ENCODE results near the gene ELOB.

The ELOB gene

GRCh38 chr16:2738615-2739014, 38.5 kb downstream of the ELOB start:
- H3K36me3 ChIP-seq (replicated peaks in 1 of 2; ENCODE audit: control insufficient read depth in 2 of 2, insufficient read depth in 2 of 2, low read length in 2 of 2) = no peaks in the 10 kb centered on the region
- WGBS, 2 donors (ENCODE audit: extremely low coverage in 2 of 2, insufficient read length in 2 of 2, insufficient replicate concordance in 1 of 2) = no CpG with 5 or more reads among the region's 5 CpGs
- H2AK5ac ChIP-seq (ENCODE audit: low read depth, low read length) = peak overlapping the region; percentile 65
- H3K4me1 ChIP-seq (ENCODE audit: control insufficient read depth in 2 of 2, insufficient read depth in 1 of 2, low read depth in 1 of 2, low read length in 2 of 2) = peaks cover 3 to 18% of the 10 kb centered on the region in 2 donors
- no peak for DNase-seq (ENCODE audit: low spot score)
- H2BK120ac ChIP-seq (ENCODE audit: low read depth, low read length) = no peak overlapping the region
- no peak overlapping the region for H4K91ac ChIP-seq (ENCODE audit: low read depth, low read length, poor library complexity)
- no peak overlapping the region for H3K4me3 ChIP-seq (ENCODE audit: low read length in 2 of 2)
- H3K27me3 ChIP-seq (ENCODE audit: control insufficient read depth in 3 of 3, insufficient read depth in 3 of 3, low read depth in 1 of 3, low read length in 3 of 3) = no peaks in the 10 kb centered on the region
- H3K27ac ChIP-seq (replicated peaks; ENCODE audit: low read length) = no peak overlapping the region
- no peak overlapping the region for H2BK12ac ChIP-seq (ENCODE audit: low read length)
- H3K14ac ChIP-seq (ENCODE audit: low read length) = no peak overlapping the region
- H2BK15ac ChIP-seq (ENCODE audit: low read length) = no peak overlapping the region
- no peaks in the 10 kb centered on the region for H3K9me3 ChIP-seq (replicated peaks in 1 of 2; ENCODE audit: control insufficient read depth in 2 of 2, insufficient read depth in 1 of 2, low read depth in 1 of 2, low read length in 2 of 2)
- H3K9ac ChIP-seq (ENCODE audit: low read depth, low read length, poor library complexity) = no peak overlapping the region
- H3K4me2 ChIP-seq (ENCODE audit: insufficient read depth, low read length, poor library complexity, severe bottlenecking) = no peak overlapping the region
- H3K23ac ChIP-seq (ENCODE audit: low read depth, low read length, poor library complexity) = no peak overlapping the region
- no peaks in the 10 kb centered on the region for H3K79me1 ChIP-seq (ENCODE audit: low read depth, low read length)
- no peak overlapping the region for H4K8ac ChIP-seq (ENCODE audit: low read depth, low read length)
- peak overlapping the region; percentile 87 for H2BK5ac ChIP-seq (ENCODE audit: low read length)
- H3K18ac ChIP-seq (ENCODE audit: low read length) = no peak overlapping the region
- H3K4ac ChIP-seq (ENCODE audit: low read length) = no peak overlapping the region
- no peak overlapping the region for H2AFZ ChIP-seq (ENCODE audit: low read length)

DNA sequence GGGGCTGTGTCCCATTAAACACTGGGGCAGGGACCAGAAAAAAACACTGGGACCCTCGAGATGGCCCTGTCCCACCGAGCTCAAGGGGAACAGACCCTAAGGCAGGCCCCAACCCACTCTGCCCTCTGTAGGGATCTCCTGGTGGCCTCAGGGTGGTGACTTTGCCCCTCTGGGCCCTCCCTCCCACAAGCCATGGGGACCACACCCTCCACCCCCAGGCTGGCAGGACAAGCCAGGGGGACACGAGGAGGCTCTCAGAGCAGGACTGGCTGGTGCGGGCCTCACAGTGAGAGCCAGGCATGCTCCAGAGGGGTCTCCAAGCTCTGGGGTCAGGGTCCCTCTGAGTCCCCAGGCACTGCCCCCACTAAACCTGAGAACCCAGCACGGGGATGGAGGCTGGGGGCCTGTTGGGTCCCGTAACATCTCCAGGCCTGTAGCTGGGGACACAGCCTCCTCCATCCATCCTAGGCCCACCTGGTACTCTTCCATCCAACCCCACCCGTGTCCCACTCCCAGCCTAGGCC, 39.1 kb downstream of the ELOB start:
- H2BK12ac ChIP-seq (ENCODE audit: low read length) = no peak overlapping the region
- peak overlapping the region; percentile 68 for H2AK5ac ChIP-seq (ENCODE audit: low read depth, low read length)
- H3K14ac ChIP-seq (ENCODE audit: low read length) = no peak overlapping the region
- no peak overlapping the region for H3K4me3 ChIP-seq (ENCODE audit: low read length in 2 of 2)
- no peaks in the 10 kb centered on the region for H3K27me3 ChIP-seq (ENCODE audit: control insufficient read depth in 3 of 3, insufficient read depth in 3 of 3, low read depth in 1 of 3, low read length in 3 of 3)
- peaks cover 3 to 18% of the 10 kb centered on the region in 2 donors for H3K4me1 ChIP-seq (ENCODE audit: control insufficient read depth in 2 of 2, insufficient read depth in 1 of 2, low read depth in 1 of 2, low read length in 2 of 2)
- no peak overlapping the region for H3K27ac ChIP-seq (replicated peaks; ENCODE audit: low read length)
- H3K9me3 ChIP-seq (replicated peaks in 1 of 2; ENCODE audit: control insufficient read depth in 2 of 2, insufficient read depth in 1 of 2, low read depth in 1 of 2, low read length in 2 of 2) = no peaks in the 10 kb centered on the region
- H3K9ac ChIP-seq (ENCODE audit: low read depth, low read length, poor library complexity) = no peak overlapping the region
- no peak overlapping the region for H3K23ac ChIP-seq (ENCODE audit: low read depth, low read length, poor library complexity)
- H3K36me3 ChIP-seq (replicated peaks in 1 of 2; ENCODE audit: control insufficient read depth in 2 of 2, insufficient read depth in 2 of 2, low read length in 2 of 2) = no peaks in the 10 kb centered on the region
- no peak overlapping the region for H3K4me2 ChIP-seq (ENCODE audit: insufficient read depth, low read length, poor library complexity, severe bottlenecking)
- no peaks in the 10 kb centered on the region for H3K79me1 ChIP-seq (ENCODE audit: low read depth, low read length)
- no peak overlapping the region for H3K4ac ChIP-seq (ENCODE audit: low read length)
- no peak overlapping the region for H4K91ac ChIP-seq (ENCODE audit: low read depth, low read length, poor library complexity)
- peak overlapping the region; percentile 24 for H2BK5ac ChIP-seq (ENCODE audit: low read length)
- peak overlapping the region; percentile 43 for H4K8ac ChIP-seq (ENCODE audit: low read depth, low read length)
- peak overlapping the region; percentile 58 for H2BK15ac ChIP-seq (ENCODE audit: low read length)
- WGBS, 2 donors (ENCODE audit: extremely low coverage in 2 of 2, insufficient read length in 2 of 2, insufficient replicate concordance in 1 of 2) = no CpG with 5 or more reads among the region's 7 CpGs
- no peak for DNase-seq (ENCODE audit: low spot score)
- H2BK120ac ChIP-seq (ENCODE audit: low read depth, low read length) = no peak overlapping the region
- H3K18ac ChIP-seq (ENCODE audit: low read length) = no peak overlapping the region
- no peak overlapping the region for H2AFZ ChIP-seq (ENCODE audit: low read length)

GRCh38 chr16:2737238-2737605, 39.9 kb downstream of the ELOB start:
- Histone ChIP-seq H3K9me3 (replicated peaks in 1 of 2; ENCODE audit: control insufficient read depth in 2 of 2, insufficient read depth in 1 of 2, low read depth in 1 of 2, low read length in 2 of 2) (no peaks in the 10 kb centered on the region), H3K23ac (ENCODE audit: low read depth, low read length, poor library complexity) (no peak overlapping the region), H2BK12ac (ENCODE audit: low read length) (no peak overlapping the region), H3K14ac (ENCODE audit: low read length) (no peak overlapping the region), H3K79me1 (ENCODE audit: low read depth, low read length) (no peaks in the 10 kb centered on the region), H3K27ac (replicated peaks; ENCODE audit: low read length) (no peak overlapping the region), H4K91ac (ENCODE audit: low read depth, low read length, poor library complexity) (no peak overlapping the region), H3K36me3 (replicated peaks in 1 of 2; ENCODE audit: control insufficient read depth in 2 of 2, insufficient read depth in 2 of 2, low read length in 2 of 2) (no peaks in the 10 kb centered on the region), H3K4me2 (ENCODE audit: insufficient read depth, low read length, poor library complexity, severe bottlenecking) (no peak overlapping the region), H3K4ac (ENCODE audit: low read length) (no peak overlapping the region), H2BK5ac (ENCODE audit: low read length) (no peak overlapping the region), H2AK5ac (ENCODE audit: low read depth, low read length) (peak overlapping the region; percentile 68), H2AFZ (ENCODE audit: low read length) (peak overlapping the region; percentile 47), H2BK15ac (ENCODE audit: low read length) (no peak overlapping the region), H2BK120ac (ENCODE audit: low read depth, low read length) (no peak overlapping the region), H3K27me3 (ENCODE audit: control insufficient read depth in 3 of 3, insufficient read depth in 3 of 3, low read depth in 1 of 3, low read length in 3 of 3) (no peaks in the 10 kb centered on the region), H3K4me3 (ENCODE audit: low read length in 2 of 2) (no peak overlapping the region), H3K9ac (ENCODE audit: low read depth, low read length, poor library complexity) (no peak overlapping the region), H3K18ac (ENCODE audit: low read length) (no peak overlapping the region), H3K4me1 (ENCODE audit: control insufficient read depth in 2 of 2, insufficient read depth in 1 of 2, low read depth in 1 of 2, low read length in 2 of 2) (peaks cover 3 to 18% of the 10 kb centered on the region in 2 donors), H4K8ac (ENCODE audit: low read depth, low read length) (no peak overlapping the region)
- DNase-seq (ENCODE audit: low spot score) = no peak
- WGBS, 2 donors (ENCODE audit: extremely low coverage in 2 of 2, insufficient read length in 2 of 2, insufficient replicate concordance in 1 of 2) = no CpG with 5 or more reads among the region's 5 CpGs

DNA sequence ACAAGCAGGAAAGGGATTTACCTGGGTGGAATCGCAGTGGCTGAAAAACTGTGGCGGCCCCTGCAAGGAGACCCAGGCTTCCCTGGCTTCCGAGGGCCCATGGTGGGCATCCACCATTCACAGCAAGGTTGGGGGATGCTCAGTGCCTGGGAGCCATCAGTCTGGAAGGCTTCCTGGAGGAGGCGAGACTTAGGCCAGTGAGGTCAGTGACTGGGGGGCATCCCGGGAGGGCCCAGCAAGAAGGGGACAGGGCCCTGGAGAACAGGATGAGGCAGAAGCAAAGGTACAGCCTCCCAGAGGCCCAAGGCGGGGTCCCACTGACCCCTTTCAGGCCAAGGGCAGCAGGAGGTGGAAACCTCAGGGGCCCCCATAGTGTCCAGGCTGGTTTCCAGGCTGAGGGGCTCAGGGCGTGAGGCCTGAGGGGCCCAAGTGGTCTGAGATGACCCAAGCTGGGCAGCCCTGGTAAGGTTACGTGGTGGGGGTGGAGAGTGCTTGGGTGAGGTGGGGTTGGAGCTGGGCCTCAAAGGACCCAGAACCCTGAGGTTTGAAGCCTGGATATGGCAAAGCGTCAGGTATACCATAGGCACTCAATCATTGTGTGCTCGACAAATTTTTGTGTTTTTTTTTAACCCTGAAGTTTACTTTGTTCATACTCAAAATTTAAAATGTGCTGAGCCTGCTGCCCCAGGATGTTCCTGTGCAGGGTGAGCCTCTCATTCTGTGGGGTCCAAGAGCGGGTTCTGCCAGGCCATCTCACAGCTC, 40.4 kb downstream of the ELOB start:
- peak overlapping the region; percentile 47 for H2AFZ ChIP-seq (ENCODE audit: low read length)
- no peaks in the 10 kb centered on the region for H3K36me3 ChIP-seq (replicated peaks in 1 of 2; ENCODE audit: control insufficient read depth in 2 of 2, insufficient read depth in 2 of 2, low read length in 2 of 2)
- H2BK120ac ChIP-seq (ENCODE audit: low read depth, low read length) = no peak overlapping the region
- no peak overlapping the region for H3K9ac ChIP-seq (ENCODE audit: low read depth, low read length, poor library complexity)
- H4K91ac ChIP-seq (ENCODE audit: low read depth, low read length, poor library complexity) = no peak overlapping the region
- peak overlapping the region; percentile 7 for H2AK5ac ChIP-seq (ENCODE audit: low read depth, low read length)
- no peak overlapping the region for H3K23ac ChIP-seq (ENCODE audit: low read depth, low read length, poor library complexity)
- WGBS, 2 donors (ENCODE audit: extremely low coverage in 2 of 2, insufficient read length in 2 of 2, insufficient replicate concordance in 1 of 2) = no CpG with 5 or more reads among the region's 11 CpGs
- H3K4ac ChIP-seq (ENCODE audit: low read length) = peak overlapping the region; percentile 60
- H3K14ac ChIP-seq (ENCODE audit: low read length) = no peak overlapping the region
- no peaks in the 10 kb centered on the region for H3K79me1 ChIP-seq (ENCODE audit: low read depth, low read length)
- H2BK15ac ChIP-seq (ENCODE audit: low read length) = no peak overlapping the region
- no peak for DNase-seq (ENCODE audit: low spot score)
- no peak overlapping the region for H3K18ac ChIP-seq (ENCODE audit: low read length)
- H2BK5ac ChIP-seq (ENCODE audit: low read length) = no peak overlapping the region
- H3K9me3 ChIP-seq (replicated peaks in 1 of 2; ENCODE audit: control insufficient read depth in 2 of 2, insufficient read depth in 1 of 2, low read depth in 1 of 2, low read length in 2 of 2) = no peaks in the 10 kb centered on the region
- peaks cover 3 to 18% of the 10 kb centered on the region in 2 donors for H3K4me1 ChIP-seq (ENCODE audit: control insufficient read depth in 2 of 2, insufficient read depth in 1 of 2, low read depth in 1 of 2, low read length in 2 of 2)
- no peak overlapping the region for H4K8ac ChIP-seq (ENCODE audit: low read depth, low read length)
- no peak overlapping the region for H3K4me2 ChIP-seq (ENCODE audit: insufficient read depth, low read length, poor library complexity, severe bottlenecking)
- peak overlapping the region in 1 of 2 donors; percentile 53 for H3K4me3 ChIP-seq (ENCODE audit: low read length in 2 of 2)
- H3K27ac ChIP-seq (replicated peaks; ENCODE audit: low read length) = no peak overlapping the region
- H2BK12ac ChIP-seq (ENCODE audit: low read length) = no peak overlapping the region
- H3K27me3 ChIP-seq (ENCODE audit: control insufficient read depth in 3 of 3, insufficient read depth in 3 of 3, low read depth in 1 of 3, low read length in 3 of 3) = no peaks in the 10 kb centered on the region
